Esophagus muscularis mucosa (tissue), 3 donors: Measurements from ENCODE around the gene BNIP3.

Experiments used
- POLR2A ChIP-seq: fragments of 450-650 bp; IDR thresholded peaks from one replicate; pipeline ENCODE4 v1.6.1; 2017; ENCODE audit warnings: antibody characterized with exemption, moderate library complexity, mild to moderate bottlenecking, low read depth
- POLR2AphosphoS5 ChIP-seq, 2 donors: sonication (generic); formaldehyde crosslinking; IDR thresholded peaks; one replicate each; pipeline ENCODE4 v1.6.1; 2017; ENCODE audit warnings: antibody characterized with exemption in 2 of 2
- TF ChIP-seq, protein P1 (sequence below), 3 experiments: fragments of 200-600 bp in 2 of 3; fragments of 450-650 bp in 1 of 3; sonication (generic) in 2 of 3; IDR thresholded peaks; one replicate each; pipeline ENCODE4 v1.5.1; 2017 to 2019; ENCODE audit warnings: antibody characterized with exemption in 3 of 3, mild to moderate bottlenecking in 2 of 3, moderate library complexity in 1 of 3

DNA sequence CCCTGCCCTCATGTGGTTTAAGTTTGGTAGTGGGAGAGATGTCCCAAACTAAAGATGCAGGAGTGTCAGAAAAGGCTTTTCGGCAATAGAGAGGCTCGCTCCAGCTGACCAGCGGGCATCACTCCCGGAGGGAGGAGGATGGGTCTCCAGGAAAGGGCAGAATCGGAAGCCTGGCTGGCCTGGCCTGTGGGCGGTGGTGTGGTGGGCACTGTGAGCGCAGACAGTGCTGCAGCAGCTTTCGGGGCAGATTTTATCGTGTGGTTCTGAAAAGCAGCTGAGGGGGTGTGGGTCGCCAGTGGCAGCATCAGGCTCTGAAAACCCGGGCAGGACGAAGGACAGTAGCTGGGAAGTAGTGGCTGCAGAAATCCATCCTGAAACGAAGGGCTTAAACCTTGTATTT is 12.8 kb downstream of the BNIP3 start:
- TF ChIP-seq, protein P1, sequence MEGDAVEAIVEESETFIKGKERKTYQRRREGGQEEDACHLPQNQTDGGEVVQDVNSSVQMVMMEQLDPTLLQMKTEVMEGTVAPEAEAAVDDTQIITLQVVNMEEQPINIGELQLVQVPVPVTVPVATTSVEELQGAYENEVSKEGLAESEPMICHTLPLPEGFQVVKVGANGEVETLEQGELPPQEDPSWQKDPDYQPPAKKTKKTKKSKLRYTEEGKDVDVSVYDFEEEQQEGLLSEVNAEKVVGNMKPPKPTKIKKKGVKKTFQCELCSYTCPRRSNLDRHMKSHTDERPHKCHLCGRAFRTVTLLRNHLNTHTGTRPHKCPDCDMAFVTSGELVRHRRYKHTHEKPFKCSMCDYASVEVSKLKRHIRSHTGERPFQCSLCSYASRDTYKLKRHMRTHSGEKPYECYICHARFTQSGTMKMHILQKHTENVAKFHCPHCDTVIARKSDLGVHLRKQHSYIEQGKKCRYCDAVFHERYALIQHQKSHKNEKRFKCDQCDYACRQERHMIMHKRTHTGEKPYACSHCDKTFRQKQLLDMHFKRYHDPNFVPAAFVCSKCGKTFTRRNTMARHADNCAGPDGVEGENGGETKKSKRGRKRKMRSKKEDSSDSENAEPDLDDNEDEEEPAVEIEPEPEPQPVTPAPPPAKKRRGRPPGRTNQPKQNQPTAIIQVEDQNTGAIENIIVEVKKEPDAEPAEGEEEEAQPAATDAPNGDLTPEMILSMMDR (IDR thresholded peaks at IDR 0.05) = no peak
- TF ChIP-seq POLR2A = no peak
- no peak for TF ChIP-seq POLR2AphosphoS5 (IDR thresholded peaks at IDR 0.05)
